Hepatocyte (in vitro differentiated cells): ENCODE results near the gene PTPRU.

Source experiments
- CTCF ChIP-seq: fragments of 200-600 bp; sonication (generic); IDR thresholded peaks from 2 replicates; pipeline ENCODE4 v1.5.1; 2016; ENCODE audit warnings: antibody characterized with exemption, mild to moderate bottlenecking; ENCODE audit not compliant: poor library complexity
- EZH2phosphoT487 ChIP-seq: fragments of 200-600 bp; sonication (generic); IDR thresholded peaks from one replicate; pipeline ENCODE4 v1.6.1; 2018; ENCODE audit warnings: antibody characterized with exemption, mild to moderate bottlenecking, low read depth, moderate library complexity; ENCODE audit not compliant: unreplicated experiment, severe bottlenecking

GRCh38 chr1:29239142-29239541 lies 2.8 kb downstream of the PTPRU start:
- TF ChIP-seq CTCF (no peak), EZH2phosphoT487 (no peak)
